Karpas-422 (cell line): Measurements from ENCODE around the gene IRF9. TPM values are rescaled to one million over a fixed set of nuclear protein-coding genes. Genes with fewer than 3 reads are reported as not detected.
A peak's percentile ranks its signal among the peaks of the same experiment; 100 is the strongest.

Source experiments
- DNase-seq: peaks from one replicate; pipeline ENCODE4 v3.0.0-alpha.2; 2015
- H2AFZ ChIP-seq: fragments of 200-600 bp; sonication (generic); 2 replicates; pipeline ENCODE4 v1.6.1; 2014; ENCODE audit warnings: antibody characterized with exemption, low read length, mixed read lengths
- H3K27ac ChIP-seq: fragments of 200-600 bp; sonication (generic); 2 replicates; pipeline ENCODE4 v1.5.1; 2014; ENCODE audit warnings: mild to moderate bottlenecking, low read length, moderate library complexity
- H3K27me3 ChIP-seq: fragments of 200-600 bp; sonication (generic); 2 replicates; pipeline ENCODE4 v1.6.1; 2014; ENCODE audit warnings: low read length, mixed read lengths
- H3K36me3 ChIP-seq: fragments of 200-600 bp; sonication (generic); 2 replicates; pipeline ENCODE4 v1.6.1; 2014; ENCODE audit warnings: low read length, mixed read lengths; ENCODE audit not compliant: insufficient read depth
- H3K4me1 ChIP-seq: fragments of 200-600 bp; sonication (generic); 2 replicates; pipeline ENCODE4 v1.6.1; 2014; ENCODE audit warnings: mild to moderate bottlenecking, low read length, mixed read lengths
- H3K4me2 ChIP-seq: fragments of 200-600 bp; sonication (generic); 2 replicates; pipeline ENCODE4 v1.6.1; 2014; ENCODE audit warnings: low read length, low read depth, mild to moderate bottlenecking; ENCODE audit not compliant: poor library complexity, severe bottlenecking
- H3K4me3 ChIP-seq: fragments of 200-600 bp; sonication (generic); 2 replicates; pipeline ENCODE4 v1.5.1; 2014; ENCODE audit warnings: mild to moderate bottlenecking, antibody characterized with exemption, low read length, mixed read lengths
- H3K79me2 ChIP-seq: fragments of 200-600 bp; sonication (generic); 2 replicates; pipeline ENCODE4 v1.6.1; 2014; ENCODE audit warnings: mild to moderate bottlenecking, low read length, mixed read lengths
- H3K9ac ChIP-seq: fragments of 200-600 bp; sonication (generic); 2 replicates; pipeline ENCODE4 v1.6.0; 2014; ENCODE audit warnings: low read length
- H3K9me2 ChIP-seq: fragments of 200-600 bp; sonication (generic), shearing (Covaris generic); replicated peaks from 2 replicates; pipeline ENCODE4 v1.6.0; 2014; ENCODE audit warnings: mild to moderate bottlenecking, low read length, moderate library complexity; ENCODE audit not compliant: insufficient read depth
- H3K9me3 ChIP-seq: fragments of 300-700, 200-600 bp; sonication (generic); 2 replicates; pipeline ENCODE4 v1.6.1; 2014; ENCODE audit warnings: low read length, mixed read lengths
- H4K20me1 ChIP-seq: fragments of 200-600 bp; sonication (generic); 2 replicates; pipeline ENCODE4 v1.6.1; 2014; ENCODE audit warnings: mild to moderate bottlenecking, antibody characterized with exemption, low read length, low read depth; ENCODE audit not compliant: insufficient read depth
- total RNA-seq: library from RNA; depleted of rRNA; stranded (reverse); fragments of >200 nt; shearing (Covaris generic); gene quantifications from 2 replicates; pipeline ENCODE4 v1.2.3, GENCODE V29; 2014; ENCODE audit warnings: low replicate concordance

IRF9 gene
- total RNA-seq, 1 experiment from 2014 or later, result 79.8 TPM

- Histone ChIP-seq H3K9me2 (no peaks in the 10 kb centered on the region), H3K27me3 (no peaks in the 10 kb centered on the region), H4K20me1 (no peaks in the 10 kb centered on the region), H3K4me1 (peaks cover 21% of the 10 kb centered on the region), H3K4me3 (no peak overlapping the region), H3K4me2 (no peak overlapping the region), H3K9ac (no peak overlapping the region), H3K36me3 (peaks cover 55% of the 10 kb centered on the region), H3K9me3 (no peaks in the 10 kb centered on the region), H3K27ac (0 out of 2 replicates have a peak overlapping the region, but pooled peaks have one; percentile 8), H3K79me2 (peaks cover 17% of the 10 kb centered on the region), H2AFZ (no peak overlapping the region)
- DNase-seq, result no peak
Measured at GRCh38 chr14:24159777-24160498, 1.1 kb upstream of the IRF9 start.

- Histone ChIP-seq H4K20me1 (no peaks in the 10 kb centered on the region), H3K4me2 (peak overlapping the region; percentile 91), H3K9me2 (no peaks in the 10 kb centered on the region), H2AFZ (no peak overlapping the region), H3K9me3 (no peaks in the 10 kb centered on the region), H3K4me3 (no peak overlapping the region), H3K27me3 (no peaks in the 10 kb centered on the region), H3K36me3 (peaks cover 55% of the 10 kb centered on the region), H3K79me2 (peaks cover 17% of the 10 kb centered on the region), H3K4me1 (peaks cover 21% of the 10 kb centered on the region), H3K27ac (peak overlapping the region; percentile 8; the same call in 1 of the 2 replicates), H3K9ac (no peak overlapping the region)
- no peak for DNase-seq
Measured at GRCh38 chr14:24160499-24160849, 591 bp upstream of the IRF9 start.

- no peaks in the 10 kb centered on the region for H3K27me3 ChIP-seq
- peak overlapping the region; percentile 76 for H3K4me3 ChIP-seq
- H2AFZ ChIP-seq, result no peak overlapping the region
- peak overlapping the region; percentile 77 for H3K27ac ChIP-seq
- H3K79me2 ChIP-seq, result peaks cover 17% of the 10 kb centered on the region
- no peaks in the 10 kb centered on the region for H3K9me3 ChIP-seq
- H3K9ac ChIP-seq, result peak overlapping the region; percentile 88
- H4K20me1 ChIP-seq, result no peaks in the 10 kb centered on the region
- H3K36me3 ChIP-seq, result peaks cover 52% of the 10 kb centered on the region; the same call in 1 of the 2 replicates
- H3K9me2 ChIP-seq, result no peaks in the 10 kb centered on the region
- no peak for DNase-seq
- peaks cover 21% of the 10 kb centered on the region for H3K4me1 ChIP-seq
- peak overlapping the region; percentile 91 for H3K4me2 ChIP-seq
Measured at GRCh38 chr14:24162093-24162492, 1.0 kb downstream of the IRF9 start.

GRCh38 chr14:24164518-24164991 lies 3.5 kb downstream of the IRF9 start:
- no peak overlapping the region for H3K9ac ChIP-seq
- no peak for DNase-seq
- no peak overlapping the region for H3K4me2 ChIP-seq
- no peaks in the 10 kb centered on the region for H3K9me2 ChIP-seq
- no peak overlapping the region for H2AFZ ChIP-seq
- peaks cover 17% of the 10 kb centered on the region for H3K79me2 ChIP-seq
- H3K27me3 ChIP-seq, result no peaks in the 10 kb centered on the region
- no peak overlapping the region for H3K4me3 ChIP-seq
- H3K27ac ChIP-seq, result no peak overlapping the region
- no peaks in the 10 kb centered on the region for H4K20me1 ChIP-seq
- H3K9me3 ChIP-seq, result no peaks in the 10 kb centered on the region
- peaks cover 44% of the 10 kb centered on the region; the same call in 1 of the 2 replicates for H3K36me3 ChIP-seq
- peaks cover 21% of the 10 kb centered on the region for H3K4me1 ChIP-seq

- H2AFZ ChIP-seq, result no peak overlapping the region
- no peak overlapping the region for H3K27ac ChIP-seq
- no peaks in the 10 kb centered on the region for H4K20me1 ChIP-seq
- H3K36me3 ChIP-seq, result peaks cover 38% of the 10 kb centered on the region; the same call in 1 of the 2 replicates
- peaks cover 17% of the 10 kb centered on the region for H3K79me2 ChIP-seq
- no peaks in the 10 kb centered on the region for H3K27me3 ChIP-seq
- no peak overlapping the region for H3K9ac ChIP-seq
- no peak for DNase-seq
- H3K4me2 ChIP-seq, result no peak overlapping the region
- H3K4me3 ChIP-seq, result no peak overlapping the region
- no peaks in the 10 kb centered on the region for H3K9me3 ChIP-seq
- peaks cover 15% of the 10 kb centered on the region for H3K4me1 ChIP-seq
- no peaks in the 10 kb centered on the region for H3K9me2 ChIP-seq
Measured at GRCh38 chr14:24165785-24166184, 4.7 kb downstream of the IRF9 start.

- Histone ChIP-seq H3K9ac (no peak overlapping the region), H3K36me3 (peaks cover 34% of the 10 kb centered on the region; the same call in 1 of the 2 replicates), H3K27me3 (no peaks in the 10 kb centered on the region), H3K27ac (no peak overlapping the region), H3K9me3 (no peaks in the 10 kb centered on the region), H2AFZ (no peak overlapping the region), H3K79me2 (peaks cover 11% of the 10 kb centered on the region), H4K20me1 (no peaks in the 10 kb centered on the region), H3K4me3 (no peak overlapping the region), H3K4me1 (no peaks in the 10 kb centered on the region; the same call in 1 of the 2 replicates), H3K4me2 (no peak overlapping the region), H3K9me2 (no peaks in the 10 kb centered on the region)
- DNase-seq, result no peak
Measured at GRCh38 chr14:24167469-24168114, 6.5 kb downstream of the IRF9 start.

- Histone ChIP-seq H3K4me3 (peak within 1 kb of the TSS; percentile 64), H3K9me2 (no peaks in the 10 kb centered on the region), H3K4me1 (peaks cover 7% of the 10 kb centered on the region), H3K4me2 (peak within 1 kb of the TSS; percentile 70), H3K27ac (peak within 1 kb of the TSS; percentile 52), H3K9ac (peak within 1 kb of the TSS; percentile 75), H3K9me3 (no peaks in the 10 kb centered on the region), H3K36me3 (0 out of 2 replicates have a peak, but pooled peaks cover 5% of the 10 kb centered on the region), H2AFZ (0 out of 2 replicates have a peak within 1 kb of the TSS, but pooled peaks have one; percentile 22), H3K27me3 (no peaks in the 10 kb centered on the region), H3K79me2 (peaks cover 15% of the 10 kb centered on the region), H4K20me1 (no peaks in the 10 kb centered on the region)
- peak; percentile 96 for DNase-seq
Measured at GRCh38 chr14:24171422-24172260, 10.6 kb downstream of the IRF9 start, which contains the start of gene REC8. REC8 (plus strand) TSS chr14:24172080; CDS start chr14:24172553, 473 bp downstream.
